K562 (cell line): ENCODE measurements around the gene C6orf62. TPM values are rescaled to one million over a fixed set of nuclear protein-coding genes. Genes with fewer than 3 reads are reported as not detected.

Experiments used
- ATAC-seq: fragments of 200-7000 bp; cut with Tn5 transposase; 3 replicates; pipeline ENCODE4 v1.9.1; 2020; ENCODE audit warnings: moderate library complexity
- BruUV-seq: library from RNA; stranded (reverse); fragments of 400-500 nt; replicated peaks from 2 replicates; lab custom pipeline; 2021; lab: Mats Ljungman, UMichigan
- CTCF ChIA-PET: fragments of 300-600 bp; formaldehyde crosslinking; extraction: SDS; loops from one replicate; lab custom pipeline; 2021; ENCODE audit warnings: low intra/inter-chr PET ratio; lab: Yijun Ruan, JAX
- POLR2A ChIA-PET: fragments of 300-600, 350-650 bp; sonication (Branson Sonifier 250); formaldehyde crosslinking; extraction: SDS; loops from one replicate; lab custom pipeline; 2021; ENCODE audit warnings: antibody characterized with exemption, inconsistent platforms; lab: Yijun Ruan, JAX
- DNase-seq, 4 experiments: peaks; one replicate each; pipeline versions ENCODE4 v3.0.0 to v3.0.0-alpha.2; 2011 to 2018; ENCODE audit warnings: low spot score in 3 of 4, mixed read lengths in 3 of 4; ENCODE audit errors: extremely low read depth in 1 of 4
- FAIRE-seq: peaks from 2 replicates; lab custom pipeline; 2011; peaks lifted over from hg19 to GRCh38; lab: Jason Lieb, UNC
- H2AFZ ChIP-seq: 2 replicates; pipeline ENCODE4 v1.6.0; 2011; ENCODE audit warnings: low read depth, low read length, control low read depth, inconsistent platforms
- H3K27ac ChIP-seq: fragments of 200-600 bp; 3 replicates; pipeline ENCODE4 v1.8.0; 2011; ENCODE audit warnings: low read depth, mild to moderate bottlenecking, control low read depth, inconsistent platforms, low read length, moderate library complexity, mixed read lengths; ENCODE audit errors: extremely low read depth
- H3K27me3 ChIP-seq, 2 experiments: fragments of 300-600 bp in 1 of 2; 2 replicates in 1 of 2; 3 replicates in 1 of 2; pipeline versions ENCODE4 v1.6.0 to v1.8.0; 2011; ENCODE audit warnings: inconsistent platforms in 2 of 2, low read length in 2 of 2, mild to moderate bottlenecking in 1 of 2, mixed read lengths in 1 of 2, moderate library complexity in 1 of 2; ENCODE audit not compliant: control insufficient read depth in 2 of 2, insufficient read depth in 2 of 2
- H3K36me3 ChIP-seq: fragments of 300-600 bp; 3 replicates; pipeline ENCODE4 v1.8.0; 2011; ENCODE audit warnings: mild to moderate bottlenecking, low read length, inconsistent platforms; ENCODE audit not compliant: control insufficient read depth, insufficient read depth
- H3K4me1 ChIP-seq, 2 experiments: fragments of 200-600 bp in 1 of 2; replicated peaks in 1 of 2; 2 replicates in 1 of 2; 3 replicates in 1 of 2; pipeline versions ENCODE4 v1.5.1 to v1.8.0; 2011; ENCODE audit warnings: inconsistent platforms in 2 of 2, low read length in 2 of 2, mild to moderate bottlenecking in 1 of 2, mixed read lengths in 1 of 2, moderate library complexity in 1 of 2; ENCODE audit not compliant: control insufficient read depth in 2 of 2, insufficient read depth in 2 of 2
- H3K4me2 ChIP-seq: 2 replicates; pipeline ENCODE4 v1.6.1; 2011; ENCODE audit warnings: low read length, control low read depth, inconsistent platforms, mixed read lengths; ENCODE audit not compliant: insufficient read depth
- H3K4me3 ChIP-seq: fragments of 200-600 bp; sonication (generic), shearing (Covaris generic); 2 replicates; pipeline ENCODE4 v1.5.1; 2016; ENCODE audit warnings: control low read depth, inconsistent platforms
- H3K79me2 ChIP-seq: fragments of 200-600 bp; 3 replicates; pipeline ENCODE4 v1.8.0; 2011; ENCODE audit warnings: low read length, inconsistent platforms; ENCODE audit not compliant: control insufficient read depth, insufficient read depth
- H3K9ac ChIP-seq, 2 experiments: 2 replicates each; pipeline versions ENCODE4 v1.6.0 to v1.6.1; 2011; ENCODE audit warnings: low read depth in 2 of 2, low read length in 2 of 2, control low read depth in 1 of 2, inconsistent platforms in 1 of 2, mild to moderate bottlenecking in 1 of 2, mixed read lengths in 1 of 2; ENCODE audit not compliant: insufficient read depth in 1 of 2
- H3K9me1 ChIP-seq: one replicate; pipeline ENCODE4 v1.6.0; 2011; ENCODE audit warnings: inconsistent platforms, mild to moderate bottlenecking, low read length, moderate library complexity; ENCODE audit not compliant: control insufficient read depth, insufficient read depth
- H3K9me3 ChIP-seq: replicated peaks from 2 replicates; pipeline ENCODE4 v1.5.1; 2011; ENCODE audit warnings: low read depth, low read length, inconsistent platforms; ENCODE audit not compliant: control insufficient read depth, insufficient read depth
- H4K20me1 ChIP-seq: replicated peaks from 2 replicates; pipeline ENCODE4 v1.6.1; 2011; ENCODE audit warnings: low read length, inconsistent platforms, mixed read lengths; ENCODE audit not compliant: control insufficient read depth, insufficient read depth
- BDP1 ChIP-seq: IDR thresholded peaks from 3 replicates; pipeline ENCODE4 v1.6.1; 2011; ENCODE audit not compliant: insufficient read length, insufficient read depth
- BRD9 ChIP-seq: fragments of 450-650 bp; IDR thresholded peaks from 2 replicates; pipeline ENCODE4 v1.6.1; 2018; ENCODE audit warnings: low read depth; ENCODE audit not compliant: partially characterized antibody
- ELF2 ChIP-seq: fragments of 250-450 bp; sonication (Bioruptor Pico); IDR thresholded peaks from 2 replicates; pipeline ENCODE4 v1.5.0; 2021; ENCODE audit warnings: mild to moderate bottlenecking
- HCFC1 ChIP-seq: IDR thresholded peaks from 2 replicates; pipeline ENCODE4 v1.6.1; 2012; ENCODE audit warnings: low read depth, low read length, improper control_type of control experiment
- HIVEP1 ChIP-seq: fragments of 250-450 bp; sonication (Bioruptor Pico); IDR thresholded peaks from 2 replicates; pipeline ENCODE4 v1.4.0; 2020; ENCODE audit warnings: mild to moderate bottlenecking
- JUN ChIP-seq, 2 experiments: sonication (generic) in 1 of 2; formaldehyde crosslinking in 1 of 2; IDR thresholded peaks; 2 replicates each; pipeline versions ENCODE4 v1.6.1 to v1.8.0; 2012 to 2022; ENCODE audit warnings: borderline replicate concordance in 2 of 2, mild to moderate bottlenecking in 2 of 2, improper control_type of control experiment in 1 of 2, low read depth in 1 of 2, low read length in 1 of 2, missing genetic modification reagents in 1 of 2
- MXD1 ChIP-seq: fragments of 250-450 bp; sonication (Bioruptor Pico); IDR thresholded peaks from 2 replicates; pipeline ENCODE4 v1.8.0; 2021; ENCODE audit warnings: borderline replicate concordance, mild to moderate bottlenecking, moderate library complexity; ENCODE audit not compliant: poor library complexity, severe bottlenecking
- NR0B1 ChIP-seq: fragments of 450-650 bp; IDR thresholded peaks from one replicate; pipeline ENCODE4 v1.6.1; 2018; ENCODE audit warnings: mild to moderate bottlenecking, moderate library complexity; ENCODE audit not compliant: partially characterized antibody
- NR4A1 ChIP-seq, 2 experiments: fragments of 250-450 bp in 1 of 2; fragments of 450-650 bp in 1 of 2; sonication (Bioruptor Pico) in 1 of 2; IDR thresholded peaks; 2 replicates each; pipeline versions ENCODE4 v1.4.0 to v1.6.1; 2016 to 2020; ENCODE audit warnings: mild to moderate bottlenecking in 2 of 2, missing compliant biosample characterization in 1 of 2, missing genetic modification characterization in 1 of 2, moderate library complexity in 1 of 2
- PHF20 ChIP-seq: fragments of 450-650 bp; IDR thresholded peaks from 2 replicates; pipeline ENCODE4 v1.6.1; 2018; ENCODE audit not compliant: partially characterized antibody
- PURB ChIP-seq: sonication (generic); formaldehyde crosslinking; IDR thresholded peaks from 2 replicates; pipeline ENCODE4 v1.9.0; 2021; ENCODE audit warnings: low read depth, mild to moderate bottlenecking, missing genetic modification reagents
- SMAD4 ChIP-seq: fragments of 250-450 bp; sonication (Bioruptor Pico); conservative IDR thresholded peaks from 2 replicates; pipeline ENCODE4 v1.8.0; 2021; ENCODE audit warnings: inconsistent platforms, mild to moderate bottlenecking, moderate library complexity
- SMC3 ChIP-seq: conservative IDR thresholded peaks from 2 replicates; pipeline ENCODE4 v1.6.1; 2011; ENCODE audit warnings: low read depth, low read length, improper control_type of control experiment; ENCODE audit not compliant: insufficient read depth
- USF1 ChIP-seq: sonication (generic); formaldehyde crosslinking; IDR thresholded peaks from 2 replicates; pipeline ENCODE4 v1.9.0; 2022; ENCODE audit warnings: mild to moderate bottlenecking, missing genetic modification reagents
- ZNF121 ChIP-seq: sonication (generic); formaldehyde crosslinking; conservative IDR thresholded peaks from 2 replicates; pipeline ENCODE4 v1.8.0; 2022; ENCODE audit warnings: missing genetic modification reagents
- ZNF140 ChIP-seq: fragments of 250-450 bp; sonication (Bioruptor Pico); IDR thresholded peaks from 2 replicates; pipeline ENCODE4 v1.8.0; 2021; ENCODE audit warnings: moderate library complexity, mild to moderate bottlenecking, inconsistent platforms
- ZNF316 ChIP-seq: fragments of 450-650 bp; IDR thresholded peaks from 2 replicates; pipeline ENCODE4 v1.6.1; 2016
- WGBS: fragments of 100-300 bp; shearing (Covaris generic); methylation state at CpG from one replicate; pipeline ENCODE4 v1.1.6; 2016; ENCODE audit warnings: low coverage, mixed read lengths; ENCODE audit not compliant: insufficient coverage; ENCODE audit errors: missing lambda C conversion rate; 5-methylcytosine and 5-hydroxymethylcytosine counted together
- in situ Hi-C: fragments of 300-500 bp; cut with MboI; formaldehyde crosslinking; loops from 4 replicates; pipeline ENCODE4 v1.15.0; 2018; ENCODE audit warnings: inconsistent platforms, mixed read lengths
- intact Hi-C: fragments of 100-400 bp; cut with micrococcal nuclease; formaldehyde crosslinking; loops from 2 replicates; pipeline ENCODE4 v1.14.2; 2022
- polyA plus RNA-seq, 8 experiments: library from polyadenylated mRNA; depleted of rRNA in 4 of 8; stranded (reverse) in 5 of 8; unstranded in 3 of 8; fragments of >200 nt; fragmentation: Nextera tagmentation in 2 of 8; fragmentation: Illumina TruSeq in 1 of 8; extraction: Ambion mirVana in 2 of 8; extraction: Trizol in 1 of 8; gene quantifications; 2 replicates each; pipeline versions ENCODE4 v1.2.1 to v1.2.3, GENCODE V29; 2011 to 2014; ENCODE audit warnings: inconsistent platforms in 1 of 8, missing spikeins in 1 of 8
- total RNA-seq, 7 experiments: library from RNA; depleted of rRNA in 6 of 7; stranded (reverse); fragments of >200 nt in 6 of 7; fragmentation: Illumina TruSeq in 2 of 7; extraction: Trizol in 2 of 7; gene quantifications; 2 replicates each; pipeline versions ENCODE4 v1.2.1 to v1.2.3, GENCODE V29; 2011 to 2021; ENCODE audit warnings: low replicate concordance in 1 of 7
- TF ChIP-seq, protein P1 (sequence below): fragments of 450-650 bp; formaldehyde crosslinking; IDR thresholded peaks from 2 replicates; pipeline ENCODE4 v1.4.0; 2020; ENCODE audit warnings: mild to moderate bottlenecking, moderate library complexity

The C6orf62 gene
- total and polyA plus RNA-seq, 9 of the 15 experiments (the other 6 are each of a cell fraction or from before 2014, with no cell fraction given) = 48.5 to 579 (median 111) TPM

DNA sequence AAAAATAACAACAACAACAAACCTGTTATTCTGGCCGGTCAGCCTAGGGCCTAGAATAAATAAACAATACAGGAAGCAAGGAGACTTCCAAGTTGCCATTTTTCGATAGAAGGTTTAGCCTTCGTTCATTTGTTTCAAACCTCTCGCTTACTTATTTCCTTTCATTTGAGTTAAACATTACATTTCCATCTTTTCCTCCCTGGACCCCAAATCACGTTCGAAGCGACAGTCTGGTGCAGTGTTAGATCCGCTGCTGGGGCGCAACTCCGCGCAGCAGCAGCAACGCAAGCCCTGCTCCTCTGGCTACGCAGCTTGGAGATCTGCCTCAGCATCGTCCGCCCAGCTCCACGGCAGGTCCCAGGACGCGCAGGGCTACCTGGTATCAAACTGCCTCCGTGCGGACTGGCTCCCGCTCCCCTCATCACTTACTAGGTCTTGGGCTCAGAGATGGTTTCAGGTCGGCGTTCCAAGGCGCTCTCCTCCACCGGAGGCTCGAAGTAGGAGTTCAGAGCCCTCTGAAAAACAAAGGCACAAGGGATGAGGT, 52.8 kb downstream of the C6orf62 start:
- ChIA-PET POLR2A (interaction anchor here (0.9 to 2.8 kb wide), 10 partner anchors 7 to 128 kb away, joined by 3 to 22 read pairs (median 8); partner anchors contain the start of genes C6orf62 and KIAA0319), CTCF (interaction anchor here (0.8 kb wide), 1 partner anchor 86 kb away, joined by 5 read pairs; no protein-coding TSS in a partner anchor)
- DNase-seq (peak; percentile 40 to 68 (median 47)), ATAC-seq (peak; percentile 55), FAIRE-seq (no peak)
- Histone ChIP-seq H3K9me3 (0 out of 2 replicates have a peak, but pooled peaks cover 3% of the 10 kb centered on the region), H2AFZ (peak overlapping the region; percentile 96), H4K20me1 (no peaks in the 10 kb centered on the region), H3K9ac (peak overlapping the region; percentile 96 to 99), H3K79me2 (peaks cover 60% of the 10 kb centered on the region), H3K36me3 (peaks cover 41% of the 10 kb centered on the region), H3K9me1 (no peaks in the 10 kb centered on the region), H3K4me3 (peak overlapping the region; percentile 63), H3K4me1 (peaks cover 8 to 12% of the 10 kb centered on the region in 2 experiments; a peak in 4 of 5 replicates), H3K27ac (peak overlapping the region; percentile 87), H3K27me3 (no peaks in the 10 kb centered on the region), H3K4me2 (peak overlapping the region; percentile 95)
- intact Hi-C loops = loop anchor here (2.0 kb wide), 2 partner anchors 53 to 83 kb away; partner anchors contain the start of gene C6orf62
- BruUV-seq = TSS peak; percentile 67
- WGBS = 0% methylated on average over 26 of the region's 26 CpGs
- in situ Hi-C loops = no loop called here
- TF ChIP-seq JUN (IDR thresholded peaks at IDR 0.05; ENCODE audit: borderline replicate concordance, low read depth, low read length) (no peak), JUN (CRISPR knock-in tag; IDR thresholded peaks at IDR 0.05; ENCODE audit: borderline replicate concordance) (no peak), NR0B1 (no peak), PURB (CRISPR knock-in tag) (no peak), USF1 (CRISPR knock-in tag) (no peak), ELF2 (no peak), ZNF121 (no peak), PHF20 (no peak), BRD9 (peak; percentile 52), SMAD4 (CRISPR knock-in tag) (no peak), ZNF316 (no peak), MXD1 (CRISPR knock-in tag) (no peak), ZNF140 (no peak), NR4A1 (CRISPR knock-in tag; IDR thresholded peaks at IDR 0.05) (peak; percentile 68; the same call in 1 of the 2 replicates), NR4A1 (tag; IDR thresholded peaks at IDR 0.05) (no peak), BDP1 (no peak), SMC3 (no peak), HIVEP1 (CRISPR knock-in tag) (no peak), HCFC1 (no peak)
- TF ChIP-seq, protein P1, sequence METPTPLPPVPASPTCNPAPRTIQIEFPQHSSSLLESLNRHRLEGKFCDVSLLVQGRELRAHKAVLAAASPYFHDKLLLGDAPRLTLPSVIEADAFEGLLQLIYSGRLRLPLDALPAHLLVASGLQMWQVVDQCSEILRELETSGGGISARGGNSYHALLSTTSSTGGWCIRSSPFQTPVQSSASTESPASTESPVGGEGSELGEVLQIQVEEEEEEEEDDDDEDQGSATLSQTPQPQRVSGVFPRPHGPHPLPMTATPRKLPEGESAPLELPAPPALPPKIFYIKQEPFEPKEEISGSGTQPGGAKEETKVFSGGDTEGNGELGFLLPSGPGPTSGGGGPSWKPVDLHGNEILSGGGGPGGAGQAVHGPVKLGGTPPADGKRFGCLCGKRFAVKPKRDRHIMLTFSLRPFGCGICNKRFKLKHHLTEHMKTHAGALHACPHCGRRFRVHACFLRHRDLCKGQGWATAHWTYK = peak; percentile 44; the same call in 1 of the 2 replicates
